ENCODE measurements around the gene HOXA7. TPM values are rescaled to one million over a fixed set of nuclear protein-coding genes. Genes with fewer than 3 reads are reported as not detected.

HOXA7 gene
- total RNA-seq, 2 donors from 2014 or later = 21.9 to 24.4 TPM

DNA sequence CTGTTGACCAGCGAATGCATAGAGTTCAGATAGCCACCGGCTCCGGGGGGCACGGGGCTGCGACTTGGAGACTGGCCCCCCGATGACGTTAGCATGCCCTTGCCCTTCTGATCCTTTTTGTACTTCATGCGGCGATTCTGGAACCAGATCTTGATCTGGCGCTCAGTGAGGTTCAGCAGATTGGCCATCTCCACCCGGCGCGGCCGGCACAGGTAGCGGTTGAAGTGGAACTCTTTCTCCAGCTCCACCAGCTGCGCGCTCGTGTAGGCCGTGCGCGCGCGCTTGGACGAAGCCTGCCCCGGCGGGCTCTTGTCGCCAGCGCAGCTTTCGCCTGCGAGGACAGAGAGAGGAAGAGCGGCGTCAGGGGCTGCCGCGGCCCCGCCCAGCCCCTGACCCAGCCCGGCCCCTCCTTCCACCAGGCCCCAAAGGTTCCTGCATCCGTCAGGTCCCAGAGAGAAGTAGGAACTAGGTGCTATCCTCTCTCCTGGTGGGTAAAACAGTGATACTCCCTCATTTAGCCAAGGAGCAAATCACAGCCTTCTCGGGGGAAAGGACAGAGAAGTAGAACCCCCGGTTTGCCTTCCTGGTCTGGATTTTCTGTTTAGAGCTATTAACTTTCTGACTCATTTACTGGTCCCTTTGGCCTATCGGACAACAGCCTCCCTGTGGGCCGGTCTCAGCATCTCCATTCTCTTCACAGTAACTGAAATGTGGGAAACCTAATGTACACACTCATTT lies 47.9 kb downstream of the HOXA7 start:
- Histone ChIP-seq H3K9me3 (no peaks in the 10 kb centered on the region), H3K27me3 (no peaks in the 10 kb centered on the region), H3K36me3 (no peaks in the 10 kb centered on the region), H3K4me3 (peak overlapping the region; percentile 3), H3K27ac (peak overlapping the region; percentile 92), H3K4me1 (peaks cover 9% of the 10 kb centered on the region), H3K9ac (ENCODE audit: low read depth in 2 of 2, low read length in 2 of 2) (peak overlapping the region; percentile 61 to 73)
- peak; percentile 68 for DNase-seq
- intact Hi-C loops (cut with DNase I) = loop anchor here (5.0 kb wide), 1 partner anchor 34 kb away; the partner anchor contains the start of gene HOXA5
- TF ChIP-seq, protein P1, sequence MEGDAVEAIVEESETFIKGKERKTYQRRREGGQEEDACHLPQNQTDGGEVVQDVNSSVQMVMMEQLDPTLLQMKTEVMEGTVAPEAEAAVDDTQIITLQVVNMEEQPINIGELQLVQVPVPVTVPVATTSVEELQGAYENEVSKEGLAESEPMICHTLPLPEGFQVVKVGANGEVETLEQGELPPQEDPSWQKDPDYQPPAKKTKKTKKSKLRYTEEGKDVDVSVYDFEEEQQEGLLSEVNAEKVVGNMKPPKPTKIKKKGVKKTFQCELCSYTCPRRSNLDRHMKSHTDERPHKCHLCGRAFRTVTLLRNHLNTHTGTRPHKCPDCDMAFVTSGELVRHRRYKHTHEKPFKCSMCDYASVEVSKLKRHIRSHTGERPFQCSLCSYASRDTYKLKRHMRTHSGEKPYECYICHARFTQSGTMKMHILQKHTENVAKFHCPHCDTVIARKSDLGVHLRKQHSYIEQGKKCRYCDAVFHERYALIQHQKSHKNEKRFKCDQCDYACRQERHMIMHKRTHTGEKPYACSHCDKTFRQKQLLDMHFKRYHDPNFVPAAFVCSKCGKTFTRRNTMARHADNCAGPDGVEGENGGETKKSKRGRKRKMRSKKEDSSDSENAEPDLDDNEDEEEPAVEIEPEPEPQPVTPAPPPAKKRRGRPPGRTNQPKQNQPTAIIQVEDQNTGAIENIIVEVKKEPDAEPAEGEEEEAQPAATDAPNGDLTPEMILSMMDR (IDR thresholded peaks at IDR 0.05) = no peak

DNA sequence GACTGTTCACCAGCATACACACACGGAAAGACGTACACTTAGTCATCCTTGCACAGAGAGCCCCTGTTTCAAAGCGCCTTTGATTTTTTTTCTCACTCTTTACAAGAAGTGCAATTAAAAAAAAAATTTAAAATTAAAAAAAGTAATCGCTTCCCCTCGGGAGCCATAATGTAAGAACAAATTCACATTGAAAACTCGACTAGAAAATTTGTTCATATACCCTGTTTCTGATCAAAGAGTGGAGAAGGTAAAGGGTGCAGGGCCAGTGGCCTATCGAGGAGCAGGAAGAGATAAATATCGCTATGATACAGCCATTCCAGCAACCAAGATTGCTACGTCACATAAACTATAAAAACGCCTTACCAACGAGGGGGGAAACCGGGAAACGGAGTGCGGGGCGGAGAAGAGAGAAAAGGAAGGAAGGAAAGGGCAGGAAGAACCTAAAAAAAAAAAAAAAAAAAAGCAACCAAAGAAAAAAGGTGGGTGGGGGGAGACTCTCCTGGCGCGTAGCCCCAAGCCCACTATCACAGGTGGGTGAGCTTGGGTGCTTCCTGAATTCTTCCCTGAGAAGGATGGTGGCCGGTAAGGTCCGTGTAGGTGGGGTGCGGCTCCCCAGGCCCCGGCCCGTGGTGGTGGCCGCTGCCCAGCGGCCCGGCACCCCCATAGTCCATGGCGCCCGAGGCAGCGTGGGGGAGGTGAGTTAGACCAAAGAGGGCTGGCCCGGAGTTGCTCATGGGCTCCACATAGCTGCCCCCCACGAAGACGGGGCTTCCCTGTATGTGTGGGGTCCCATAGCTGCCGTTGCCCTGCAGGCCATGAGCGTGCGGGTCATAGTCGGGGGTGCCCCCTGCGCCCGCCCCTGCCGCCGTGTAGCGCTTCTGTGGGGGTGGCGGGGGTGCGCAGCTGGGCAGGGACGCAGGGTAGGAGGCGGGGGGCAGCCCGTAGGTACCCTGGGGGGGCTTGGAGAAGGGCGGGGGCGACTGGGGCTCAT lies 48.8 kb downstream of the HOXA7 start:
- peak; percentile 66 for DNase-seq

DNA sequence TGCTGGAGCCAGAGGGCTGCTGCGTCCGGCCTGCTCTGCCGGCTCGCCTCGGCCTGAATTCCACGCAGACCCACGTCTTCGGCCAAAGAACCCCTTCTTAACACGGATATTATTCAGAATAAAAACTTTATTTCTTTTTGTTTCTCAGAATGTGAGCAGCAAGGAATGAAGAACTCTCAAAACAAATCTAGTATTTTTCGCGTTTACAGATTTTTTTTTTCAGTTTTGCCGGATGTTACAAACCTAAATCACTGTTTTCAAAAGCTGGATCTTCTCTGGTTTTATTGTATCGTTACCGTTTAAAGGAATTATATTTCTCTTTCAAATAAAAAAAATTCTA lies 49.6 kb downstream of the HOXA7 start:
- no peaks in the 10 kb centered on the region for H3K9me3 ChIP-seq
- no peaks in the 10 kb centered on the region for H3K27me3 ChIP-seq
- H3K27ac ChIP-seq = peak overlapping the region; percentile 92
- peaks cover 9% of the 10 kb centered on the region for H3K4me1 ChIP-seq
- intact Hi-C loops (cut with DNase I) = loop anchor here (5.0 kb wide), 1 partner anchor 35 kb away; the partner anchor contains the start of gene HOXA5
- TF ChIP-seq, protein P1 (IDR thresholded peaks at IDR 0.05) = no peak
- no peaks in the 10 kb centered on the region for H3K36me3 ChIP-seq
- DNase-seq = no peak
- H3K9ac ChIP-seq (ENCODE audit: low read depth in 2 of 2, low read length in 2 of 2) = peak overlapping the region; percentile 56 to 58
- H3K4me3 ChIP-seq = peak overlapping the region; percentile 26

More for the DNA sequence above, 48.8 kb downstream of the HOXA7 start:
- Histone ChIP-seq H3K27me3 (no peaks in the 10 kb centered on the region), H3K27ac (peak overlapping the region; percentile 92), H3K9me3 (no peaks in the 10 kb centered on the region), H3K4me1 (peaks cover 9% of the 10 kb centered on the region), H3K9ac (ENCODE audit: low read depth in 2 of 2, low read length in 2 of 2) (peak overlapping the region; percentile 61 to 73), H3K4me3 (peak overlapping the region; percentile 3), H3K36me3 (no peaks in the 10 kb centered on the region)
- intact Hi-C loops (cut with DNase I) = loop anchor here (5.0 kb wide), 1 partner anchor 35 kb away; the partner anchor contains the start of gene HOXA5
- TF ChIP-seq, protein P1 (IDR thresholded peaks at IDR 0.05) = no peak

DNA sequence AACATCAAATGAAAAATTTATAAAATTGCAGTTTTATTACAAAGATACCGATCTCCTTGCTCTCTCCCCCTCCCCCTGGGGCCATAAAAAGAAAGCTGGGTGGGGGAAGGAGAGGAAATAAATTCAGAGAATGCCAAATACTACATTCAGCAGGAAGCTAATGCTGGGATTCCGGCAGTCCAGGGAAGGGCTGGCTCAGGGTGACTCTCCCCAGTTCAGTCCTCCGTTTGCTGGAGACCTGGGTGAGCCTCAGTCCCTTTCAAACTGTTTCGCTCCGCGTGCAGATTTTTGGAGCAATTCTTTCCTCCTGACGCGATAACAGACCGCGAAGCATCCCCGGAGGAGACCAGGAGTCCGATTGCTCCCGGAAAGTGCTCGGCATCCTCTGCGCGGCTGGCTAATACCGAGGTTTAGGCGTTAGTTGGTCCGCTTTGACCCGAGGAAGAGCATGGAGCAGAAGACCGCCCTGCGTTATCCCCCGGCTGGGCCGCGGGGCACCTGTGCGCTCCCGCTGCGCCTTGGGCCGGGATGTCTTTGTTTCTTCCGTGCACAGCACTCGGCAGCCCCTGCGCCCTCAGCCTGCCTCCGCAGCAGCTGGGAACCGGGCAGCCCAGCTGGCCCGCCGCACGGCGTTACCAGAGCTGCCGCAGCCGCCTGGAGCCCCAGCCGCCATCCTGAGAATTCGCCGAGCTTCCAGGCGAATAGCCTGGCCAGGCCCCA lies 50.1 kb downstream of the HOXA7 start:
- Histone ChIP-seq H3K27ac (peak overlapping the region; percentile 92), H3K9me3 (no peaks in the 10 kb centered on the region), H3K36me3 (no peaks in the 10 kb centered on the region), H3K4me3 (peak overlapping the region; percentile 26), H3K27me3 (no peaks in the 10 kb centered on the region), H3K4me1 (peaks cover 9% of the 10 kb centered on the region), H3K9ac (ENCODE audit: low read depth in 2 of 2, low read length in 2 of 2) (peak overlapping the region; percentile 56 to 58)
- TF ChIP-seq, protein P1 (IDR thresholded peaks at IDR 0.05) = no peak
- peak; percentile 60 for DNase-seq
- intact Hi-C loops (cut with DNase I) = loop anchor here (5.0 kb wide), 1 partner anchor 36 kb away; the partner anchor contains the start of gene HOXA5

Measured in colonic mucosa (tissue), 4 donors.